Smooth muscle cell (in vitro differentiated cells): ENCODE measurements around the gene RNF144B. TPM values are rescaled to one million over a fixed set of nuclear protein-coding genes. Genes with fewer than 3 reads are reported as not detected.

Source experiments
- DNase-seq: peaks from one replicate; lab custom pipeline; 2025; ENCODE audit not compliant: unreplicated experiment; lab: John Stamatoyannopoulos, UW
- H2AFZ ChIP-seq: fragments of 200-600 bp; sonication (generic); 2 replicates; pipeline ENCODE4 v1.6.0; 2016; ENCODE audit warnings: antibody characterized with exemption, low read depth, mild to moderate bottlenecking
- H3F3A ChIP-seq: fragments of 200-600 bp; sonication (generic); 2 replicates; pipeline ENCODE4 v1.6.0; 2017; ENCODE audit warnings: antibody characterized with exemption, low read depth
- H3K27ac ChIP-seq: fragments of 200-600 bp; sonication (generic); 2 replicates; pipeline ENCODE4 v1.5.1; 2016; ENCODE audit warnings: low read depth, mild to moderate bottlenecking
- H3K27me3 ChIP-seq: fragments of 200-600 bp; sonication (generic); 2 replicates; pipeline ENCODE4 v1.6.1; 2016; ENCODE audit warnings: low read depth, mild to moderate bottlenecking
- H3K36me3 ChIP-seq: fragments of 200-600 bp; sonication (generic); 2 replicates; pipeline ENCODE4 v1.5.1; 2016; ENCODE audit warnings: low read depth
- H3K4me1 ChIP-seq: fragments of 200-600 bp; sonication (generic); 2 replicates; pipeline ENCODE4 v1.5.1; 2016; ENCODE audit warnings: low read depth
- H3K4me2 ChIP-seq: fragments of 200-600 bp; sonication (generic); 2 replicates; pipeline ENCODE4 v1.6.0; 2016; ENCODE audit warnings: mild to moderate bottlenecking
- H3K4me3 ChIP-seq: fragments of 200-600 bp; sonication (generic); 2 replicates; pipeline ENCODE4 v1.5.1; 2016; ENCODE audit warnings: mild to moderate bottlenecking
- H3K79me2 ChIP-seq: fragments of 200-600 bp; sonication (generic); 2 replicates; pipeline ENCODE4 v1.6.0; 2016; ENCODE audit warnings: low read depth, mild to moderate bottlenecking
- H3K9ac ChIP-seq: fragments of 200-600 bp; sonication (generic); 2 replicates; pipeline ENCODE4 v1.6.0; 2016; ENCODE audit warnings: low read depth
- H3K9me3 ChIP-seq: fragments of 200-600 bp; sonication (generic); replicated peaks from 2 replicates; pipeline ENCODE4 v1.5.1; 2016; ENCODE audit warnings: low read depth
- H4K20me1 ChIP-seq: fragments of 200-600 bp; sonication (generic); 2 replicates; pipeline ENCODE4 v1.6.0; 2016; ENCODE audit warnings: low read depth
- WGBS: methylation state at CpG from one replicate; pipeline ENCODE4 v1.1.7; 2016; ENCODE audit warnings: low lambda C conversion rate; 5-methylcytosine and 5-hydroxymethylcytosine counted together
- polyA plus RNA-seq: library from polyadenylated mRNA; unstranded; fragments of >200 nt; fragmentation: Nextera tagmentation; extraction: Ambion mirVana; gene quantifications from 2 replicates; pipeline ENCODE4 v1.2.1, GENCODE V29; 2016
- total RNA-seq: library from RNA; depleted of rRNA; stranded (reverse); fragments of >200 nt; gene quantifications from 2 replicates; pipeline ENCODE4 v1.2.3, GENCODE V29; 2014
- TF ChIP-seq, protein P1 (sequence below): fragments of 200-600 bp; sonication (generic); IDR thresholded peaks from 2 replicates; pipeline ENCODE4 v1.5.1; 2017; ENCODE audit warnings: borderline replicate concordance, mild to moderate bottlenecking, antibody characterized with exemption; ENCODE audit not compliant: insufficient read depth, poor library complexity, severe bottlenecking

Gene RNF144B
- total and polyA plus RNA-seq, 2 experiments from 2014 or later: 3.4 to 10.9 TPM

DNA sequence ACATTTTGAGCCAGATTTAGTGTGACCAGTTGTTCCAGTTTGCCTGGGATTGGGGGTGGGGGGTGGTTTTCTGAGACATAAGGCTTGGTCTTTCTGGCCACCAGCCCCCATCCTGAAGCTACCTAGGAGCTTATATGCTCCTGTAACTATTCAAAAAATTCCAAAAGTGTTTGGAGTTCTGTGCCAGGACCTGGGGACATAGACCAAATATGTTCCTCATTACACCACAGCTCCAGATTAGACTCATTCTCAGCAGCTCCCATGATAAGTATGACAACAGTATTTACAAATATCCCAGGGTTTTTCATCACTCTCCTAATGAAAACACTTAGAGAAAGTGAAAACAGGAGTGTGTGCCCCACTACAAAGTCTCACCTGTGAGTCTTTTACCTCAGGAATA is 37.8 kb upstream of the RNF144B start:
- Histone ChIP-seq H4K20me1 (no peaks in the 10 kb centered on the region), H3K79me2 (no peaks in the 10 kb centered on the region), H3F3A (no peaks in the 10 kb centered on the region), H3K9me3 (no peaks in the 10 kb centered on the region), H3K4me3 (no peak overlapping the region), H3K36me3 (no peaks in the 10 kb centered on the region), H3K4me1 (no peaks in the 10 kb centered on the region), H3K9ac (no peak overlapping the region), H3K27me3 (no peaks in the 10 kb centered on the region), H3K4me2 (no peak overlapping the region), H3K27ac (no peak overlapping the region), H2AFZ (no peak overlapping the region)
- TF ChIP-seq, protein P1, sequence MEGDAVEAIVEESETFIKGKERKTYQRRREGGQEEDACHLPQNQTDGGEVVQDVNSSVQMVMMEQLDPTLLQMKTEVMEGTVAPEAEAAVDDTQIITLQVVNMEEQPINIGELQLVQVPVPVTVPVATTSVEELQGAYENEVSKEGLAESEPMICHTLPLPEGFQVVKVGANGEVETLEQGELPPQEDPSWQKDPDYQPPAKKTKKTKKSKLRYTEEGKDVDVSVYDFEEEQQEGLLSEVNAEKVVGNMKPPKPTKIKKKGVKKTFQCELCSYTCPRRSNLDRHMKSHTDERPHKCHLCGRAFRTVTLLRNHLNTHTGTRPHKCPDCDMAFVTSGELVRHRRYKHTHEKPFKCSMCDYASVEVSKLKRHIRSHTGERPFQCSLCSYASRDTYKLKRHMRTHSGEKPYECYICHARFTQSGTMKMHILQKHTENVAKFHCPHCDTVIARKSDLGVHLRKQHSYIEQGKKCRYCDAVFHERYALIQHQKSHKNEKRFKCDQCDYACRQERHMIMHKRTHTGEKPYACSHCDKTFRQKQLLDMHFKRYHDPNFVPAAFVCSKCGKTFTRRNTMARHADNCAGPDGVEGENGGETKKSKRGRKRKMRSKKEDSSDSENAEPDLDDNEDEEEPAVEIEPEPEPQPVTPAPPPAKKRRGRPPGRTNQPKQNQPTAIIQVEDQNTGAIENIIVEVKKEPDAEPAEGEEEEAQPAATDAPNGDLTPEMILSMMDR: no peak
- no peak for DNase-seq

DNA sequence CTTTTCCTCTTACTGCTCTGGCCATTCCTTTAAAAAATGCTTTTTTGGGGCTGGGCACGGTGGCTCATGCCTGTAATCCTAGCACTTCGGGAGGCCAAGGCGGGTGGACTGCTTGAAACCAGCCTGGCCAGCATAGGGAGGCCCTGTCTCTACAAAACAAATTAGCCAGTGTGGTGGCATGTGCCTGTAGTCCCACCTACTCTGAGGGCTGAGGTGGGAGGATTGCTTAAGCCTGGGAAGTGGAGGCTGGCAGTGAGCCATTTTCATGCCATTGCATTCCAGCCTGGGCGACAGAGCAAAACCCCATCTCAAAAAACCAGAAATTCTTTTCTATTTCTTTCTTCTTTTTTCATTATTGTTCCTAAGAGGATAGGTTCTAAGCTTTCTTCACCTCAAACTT is 36.9 kb upstream of the RNF144B start:
- Histone ChIP-seq H2AFZ (no peak overlapping the region), H3K9ac (no peak overlapping the region)
- TF ChIP-seq, protein P1: no peak

GRCh38 chr6:18350712-18351111 is 36.4 kb upstream of the RNF144B start:
- Histone ChIP-seq H2AFZ (no peak overlapping the region), H3K4me2 (no peak overlapping the region), H3K79me2 (no peaks in the 10 kb centered on the region), H3K9ac (no peak overlapping the region), H3K27me3 (no peaks in the 10 kb centered on the region), H3K36me3 (no peaks in the 10 kb centered on the region), H3K9me3 (no peaks in the 10 kb centered on the region), H3F3A (no peaks in the 10 kb centered on the region), H4K20me1 (no peaks in the 10 kb centered on the region), H3K27ac (no peak overlapping the region), H3K4me3 (no peak overlapping the region), H3K4me1 (no peaks in the 10 kb centered on the region)
- DNase-seq: no peak
- TF ChIP-seq, protein P1: no peak
- 89% methylated on average over 3 of the region's 3 CpGs for WGBS

More for the DNA sequence above, 36.9 kb upstream of the RNF144B start:
- Histone ChIP-seq H3F3A (no peaks in the 10 kb centered on the region), H3K4me3 (no peak overlapping the region), H3K9me3 (no peaks in the 10 kb centered on the region), H4K20me1 (no peaks in the 10 kb centered on the region), H3K4me1 (no peaks in the 10 kb centered on the region), H3K4me2 (no peak overlapping the region), H3K27me3 (no peaks in the 10 kb centered on the region), H3K79me2 (no peaks in the 10 kb centered on the region), H3K27ac (no peak overlapping the region), H3K36me3 (no peaks in the 10 kb centered on the region)
- no peak for DNase-seq
- WGBS: 70% methylated on average over 4 of the region's 4 CpGs

- DNase-seq: no peak
- TF ChIP-seq, protein P1: no peak
- no peaks in the 10 kb centered on the region for H3K27me3 ChIP-seq
- no peak overlapping the region for H3K4me2 ChIP-seq
- no peaks in the 10 kb centered on the region for H3K79me2 ChIP-seq
- H3F3A ChIP-seq: no peaks in the 10 kb centered on the region
- no peaks in the 10 kb centered on the region for H4K20me1 ChIP-seq
- H3K9ac ChIP-seq: no peak overlapping the region
- H3K27ac ChIP-seq: peak overlapping the region; percentile 63
- no peaks in the 10 kb centered on the region for H3K4me1 ChIP-seq
- no peaks in the 10 kb centered on the region for H3K36me3 ChIP-seq
- H3K9me3 ChIP-seq: no peaks in the 10 kb centered on the region
- no peak overlapping the region for H3K4me3 ChIP-seq
- 85% methylated on average over 4 of the region's 4 CpGs for WGBS
- H2AFZ ChIP-seq: no peak overlapping the region
Observed at GRCh38 chr6:18352001-18352400, 35.1 kb upstream of the RNF144B start.
